Lower leg skin (tissue), 4 donors: ENCODE results near the gene ARX. TPM values are rescaled to one million over a fixed set of nuclear protein-coding genes. Genes with fewer than 3 reads are reported as not detected.

Experiments
- DNase-seq, 2 donors: peaks; one replicate each; pipeline ENCODE4 v3.0.0-alpha.2; 2019; ENCODE audit warnings: low spot score in 2 of 2
- H3K4me3 ChIP-seq: fragments of 200-600 bp; sonication (generic); 2 replicates; pipeline ENCODE4 v1.5.1; 2017; ENCODE audit warnings: mild to moderate bottlenecking, low read depth; ENCODE audit not compliant: poor library complexity, severe bottlenecking
- CTCF ChIP-seq, 3 donors: fragments of 450-650 bp; IDR thresholded peaks; one replicate each; pipeline ENCODE4 v1.5.1; 2016; ENCODE audit warnings: antibody characterized with exemption in 3 of 3, mild to moderate bottlenecking in 3 of 3, moderate library complexity in 2 of 3
- POLR2A ChIP-seq, 2 donors: fragments of 450-650 bp; IDR thresholded peaks; one replicate each; pipeline ENCODE4 v1.6.1; 2016 to 2017; ENCODE audit warnings: antibody characterized with exemption in 2 of 2, mild to moderate bottlenecking in 1 of 2, moderate library complexity in 1 of 2
- WGBS, 2 donors: methylation state at CpG; one replicate each; pipeline ENCODE4 v1.1.5; 2018; 5-methylcytosine and 5-hydroxymethylcytosine counted together
- intact Hi-C: fragments of 100-400 bp; cut with DNase I; formaldehyde crosslinking; loops from one replicate; pipeline ENCODE4 v1.15.0; 2023; ENCODE audit warnings: low total_unique reads
- total RNA-seq, 4 donors: library from RNA; depleted of rRNA; stranded (reverse); fragments of >200 nt; gene quantifications; one replicate each; pipeline ENCODE4 v1.1.0, GENCODE V29; 2016

Gene ARX
- total RNA-seq, 4 donors from 2014 or later: not detected

GRCh38 chrX:25026576-25026975, 10.8 kb upstream of the ARX start:
- 46 to 54% methylated on average over 6 of the region's 6 CpGs for WGBS, 2 donors
- no peak for DNase-seq
- TF ChIP-seq CTCF (IDR thresholded peaks at IDR 0.05) (no peak), POLR2A (IDR thresholded peaks at IDR 0.05) (no peak)
- intact Hi-C loops: loop anchor here (10.0 kb wide), 1 partner anchor 62 kb away; no protein-coding TSS in a partner anchor
- H3K4me3 ChIP-seq: no peak overlapping the region

DNA sequence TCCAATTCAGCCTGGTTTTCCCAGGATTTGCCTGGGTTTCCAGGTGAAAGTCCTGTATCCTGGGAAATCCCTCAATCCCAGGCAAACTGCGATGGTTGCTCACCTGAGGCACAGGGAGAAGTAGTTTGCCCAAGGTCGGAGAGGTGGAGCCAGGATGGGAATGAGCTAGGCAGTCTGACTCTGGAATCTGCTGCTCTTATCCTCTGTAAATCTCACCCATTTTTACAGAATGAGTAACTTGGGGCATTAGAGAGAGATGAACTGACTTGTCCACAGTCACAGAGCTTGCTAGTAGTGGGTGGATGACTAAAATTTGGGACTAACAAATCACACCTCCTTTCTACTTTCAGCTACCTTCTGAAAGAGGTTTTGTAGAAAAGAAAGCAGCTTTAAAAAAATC, 9.8 kb upstream of the ARX start:
- intact Hi-C loops: loop anchor here (10.0 kb wide), 1 partner anchor 61 kb away; no protein-coding TSS in a partner anchor
- 51 to 67% methylated on average over 2 of the region's 2 CpGs for WGBS, 2 donors
- H3K4me3 ChIP-seq: no peak overlapping the region
- TF ChIP-seq CTCF (IDR thresholded peaks at IDR 0.05) (no peak), POLR2A (IDR thresholded peaks at IDR 0.05) (no peak)
- DNase-seq: no peak

DNA sequence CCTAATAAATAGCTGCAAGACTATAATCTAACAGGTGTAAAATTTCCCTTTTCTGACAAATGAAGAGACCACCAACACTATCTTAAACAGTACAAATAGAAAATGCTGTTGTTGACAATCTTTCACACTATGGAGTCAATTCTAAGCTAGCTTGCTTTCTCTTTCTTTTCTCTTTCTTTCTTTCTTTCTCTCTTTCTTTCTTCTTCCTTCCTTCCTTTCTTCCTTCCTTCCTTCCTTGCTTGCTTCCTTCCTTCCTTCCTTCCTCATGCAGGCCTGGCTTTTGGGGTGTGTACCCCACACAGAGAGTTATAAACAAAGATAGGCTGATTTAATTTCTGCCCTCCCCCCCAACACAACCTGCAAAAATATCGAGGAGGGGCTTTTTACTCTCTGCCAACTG, 8.1 kb upstream of the ARX start:
- no peak overlapping the region for H3K4me3 ChIP-seq
- intact Hi-C loops: loop anchor here (10.0 kb wide), 1 partner anchor 59 kb away; no protein-coding TSS in a partner anchor
- 29 to 33% methylated on average over 1 of the region's 1 CpG for WGBS, 2 donors
- TF ChIP-seq CTCF (IDR thresholded peaks at IDR 0.05): no peak
- no peak for TF ChIP-seq POLR2A (IDR thresholded peaks at IDR 0.05)
- DNase-seq: no peak

- 7 to 36% methylated on average over 17 to 32 of the region's 59 CpGs for WGBS, 2 donors
- H3K4me3 ChIP-seq: no peak overlapping the region
- DNase-seq: no peak
- TF ChIP-seq POLR2A (IDR thresholded peaks at IDR 0.05) (no peak), CTCF (IDR thresholded peaks at IDR 0.05) (no peak)
- intact Hi-C loops: loop anchor here (10.0 kb wide), 1 partner anchor 58 kb away; no protein-coding TSS in a partner anchor
Observed at GRCh38 chrX:25022499-25023325, 6.9 kb upstream of the ARX start.

DNA sequence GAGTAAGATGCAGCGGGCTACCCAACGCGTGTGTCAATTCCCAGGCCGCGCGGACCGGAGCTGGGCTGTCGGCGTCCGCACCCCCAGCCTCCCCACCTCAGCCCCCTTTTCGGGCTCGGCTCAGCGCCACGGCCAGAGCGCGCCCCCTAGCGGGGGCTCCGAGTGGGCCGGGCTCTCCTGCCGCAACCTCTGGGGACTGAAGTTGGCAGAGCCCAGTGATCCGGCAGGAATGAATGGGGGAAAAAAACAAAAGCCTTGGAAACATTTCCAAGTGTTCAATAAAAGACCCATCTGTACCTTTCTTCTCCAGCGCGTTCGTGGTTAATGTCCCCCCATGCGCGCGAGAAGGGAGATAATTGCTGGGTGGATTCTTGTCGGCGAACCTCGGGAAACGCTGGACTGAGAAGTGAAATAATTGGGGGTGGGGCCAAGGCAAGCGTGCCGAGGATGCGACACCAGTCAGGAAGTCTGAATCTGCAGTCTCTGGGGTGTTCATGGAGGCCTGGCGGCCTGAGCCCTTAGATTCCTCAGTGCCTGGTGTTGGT, 5.2 kb upstream of the ARX start:
- intact Hi-C loops: loop anchor here (10.0 kb wide), 1 partner anchor 56 kb away; no protein-coding TSS in a partner anchor
- no peak for TF ChIP-seq POLR2A (IDR thresholded peaks at IDR 0.05)
- no peak for TF ChIP-seq CTCF (IDR thresholded peaks at IDR 0.05)
- H3K4me3 ChIP-seq: no peak overlapping the region
- DNase-seq: no peak
- WGBS, 2 donors: 1 to 21% methylated on average over 20 to 30 of the region's 35 CpGs
